AG04449 (cell line): ENCODE results near the gene UPB1.
A peak's percentile ranks its signal among the peaks of the same experiment; 100 is the strongest.

ENCODE experiments used
- CTCF ChIA-PET: fragments of 350-600 bp; formaldehyde crosslinking; extraction: SDS; loops from one replicate; lab custom pipeline; 2021; ENCODE audit warnings: antibody characterized with exemption; lab: Yijun Ruan, JAX
- POLR2A ChIA-PET: fragments of 400-600, 350-600 bp; formaldehyde crosslinking; extraction: SDS; loops from one replicate; lab custom pipeline; 2020; ENCODE audit warnings: antibody characterized with exemption, inconsistent platforms; lab: Yijun Ruan, JAX
- DNase-seq: peaks from one replicate; pipeline ENCODE4 v3.0.0-alpha.2; 2010; ENCODE audit warnings: low read depth, low spot score
- H3K4me3 ChIP-seq: 2 replicates; pipeline ENCODE4 v1.5.1; 2011; ENCODE audit warnings: low read depth, mild to moderate bottlenecking, control low read depth, low read length
- TF ChIP-seq, protein P1 (sequence below): IDR thresholded peaks from one replicate; pipeline ENCODE4 v1.5.1; 2011; ENCODE audit warnings: mild to moderate bottlenecking, moderate library complexity, low read length, control low read depth, inconsistent platforms; ENCODE audit not compliant: insufficient read depth; ENCODE audit errors: missing control alignments

UPB1 gene

DNA sequence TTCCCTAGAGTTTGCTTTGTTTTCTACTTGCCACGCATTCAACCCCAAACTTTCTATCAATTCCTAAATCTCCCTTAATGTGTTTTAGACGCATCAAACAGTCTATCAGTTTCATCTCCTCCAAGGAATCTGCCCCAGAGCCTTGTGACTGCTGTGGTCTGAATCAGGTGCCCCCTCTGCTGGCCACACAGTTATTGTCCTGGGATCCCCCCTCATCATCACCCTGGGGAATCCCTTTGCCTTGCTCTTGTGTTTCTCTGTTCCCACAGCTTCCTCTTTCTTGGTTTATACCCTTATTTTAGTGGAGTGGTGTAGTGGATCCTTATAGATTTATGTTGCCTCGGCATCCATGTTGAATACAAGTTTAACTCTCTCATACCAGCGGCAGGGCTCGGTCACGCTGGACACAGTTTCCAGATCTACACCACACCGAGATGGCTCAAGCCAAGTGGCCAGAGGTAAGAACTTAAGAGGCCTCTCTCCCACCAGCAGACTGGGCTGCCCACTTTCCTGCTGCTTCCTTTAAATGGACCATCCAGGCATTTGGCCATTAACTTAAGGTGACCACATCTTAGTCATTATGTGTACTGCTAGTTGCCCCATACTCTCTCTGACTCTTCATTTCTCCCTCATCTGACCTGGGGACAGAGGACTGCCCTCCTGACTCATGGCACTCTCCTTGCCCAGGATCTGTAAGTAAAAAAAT lies 8.2 kb downstream of the UPB1 start:
- TF ChIP-seq, protein P1, sequence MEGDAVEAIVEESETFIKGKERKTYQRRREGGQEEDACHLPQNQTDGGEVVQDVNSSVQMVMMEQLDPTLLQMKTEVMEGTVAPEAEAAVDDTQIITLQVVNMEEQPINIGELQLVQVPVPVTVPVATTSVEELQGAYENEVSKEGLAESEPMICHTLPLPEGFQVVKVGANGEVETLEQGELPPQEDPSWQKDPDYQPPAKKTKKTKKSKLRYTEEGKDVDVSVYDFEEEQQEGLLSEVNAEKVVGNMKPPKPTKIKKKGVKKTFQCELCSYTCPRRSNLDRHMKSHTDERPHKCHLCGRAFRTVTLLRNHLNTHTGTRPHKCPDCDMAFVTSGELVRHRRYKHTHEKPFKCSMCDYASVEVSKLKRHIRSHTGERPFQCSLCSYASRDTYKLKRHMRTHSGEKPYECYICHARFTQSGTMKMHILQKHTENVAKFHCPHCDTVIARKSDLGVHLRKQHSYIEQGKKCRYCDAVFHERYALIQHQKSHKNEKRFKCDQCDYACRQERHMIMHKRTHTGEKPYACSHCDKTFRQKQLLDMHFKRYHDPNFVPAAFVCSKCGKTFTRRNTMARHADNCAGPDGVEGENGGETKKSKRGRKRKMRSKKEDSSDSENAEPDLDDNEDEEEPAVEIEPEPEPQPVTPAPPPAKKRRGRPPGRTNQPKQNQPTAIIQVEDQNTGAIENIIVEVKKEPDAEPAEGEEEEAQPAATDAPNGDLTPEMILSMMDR, result peak; percentile 75
- CTCF ChIA-PET, result interaction anchor here (0.7 to 5.8 kb wide), 31 partner anchors 8 to 220 kb away, joined by 3 to 50 read pairs (median 4); partner anchors contain the start of gene ADORA2A
- POLR2A ChIA-PET, result no interaction called here

DNA sequence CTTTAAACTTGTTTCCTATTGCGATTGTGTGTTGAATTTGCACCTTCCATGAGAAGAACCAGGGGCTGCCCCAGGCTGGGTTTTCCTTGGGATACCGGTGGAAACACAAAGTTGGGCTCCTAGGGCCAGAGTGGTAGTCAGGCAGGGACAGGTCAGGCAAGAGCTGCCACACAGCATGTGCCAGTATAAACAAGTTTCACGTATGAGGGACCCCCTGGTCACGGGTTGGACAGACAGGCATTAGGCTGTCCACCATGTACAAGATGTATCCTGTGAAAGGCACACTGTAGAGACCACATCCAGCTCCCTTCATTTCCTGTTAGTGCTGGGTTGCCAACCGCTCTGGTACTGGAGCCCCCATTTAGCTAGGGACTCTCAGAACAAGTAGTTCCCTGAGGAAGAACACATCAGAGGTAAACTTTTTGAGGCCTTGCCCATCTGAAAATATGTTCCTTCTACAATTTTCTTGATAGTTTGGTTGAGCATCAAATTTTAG lies 8.8 kb downstream of the UPB1 start:
- ChIA-PET CTCF (interaction anchor here (0.9 to 5.8 kb wide), 17 partner anchors 8 to 183 kb away, joined by 3 to 50 read pairs (median 5); partner anchors contain the start of gene ADORA2A), POLR2A (no interaction called here)
- no peak for DNase-seq

More for the DNA sequence above, 8.2 kb downstream of the UPB1 start:
- no peak for DNase-seq
- H3K4me3 ChIP-seq, result no peak overlapping the region

DNA sequence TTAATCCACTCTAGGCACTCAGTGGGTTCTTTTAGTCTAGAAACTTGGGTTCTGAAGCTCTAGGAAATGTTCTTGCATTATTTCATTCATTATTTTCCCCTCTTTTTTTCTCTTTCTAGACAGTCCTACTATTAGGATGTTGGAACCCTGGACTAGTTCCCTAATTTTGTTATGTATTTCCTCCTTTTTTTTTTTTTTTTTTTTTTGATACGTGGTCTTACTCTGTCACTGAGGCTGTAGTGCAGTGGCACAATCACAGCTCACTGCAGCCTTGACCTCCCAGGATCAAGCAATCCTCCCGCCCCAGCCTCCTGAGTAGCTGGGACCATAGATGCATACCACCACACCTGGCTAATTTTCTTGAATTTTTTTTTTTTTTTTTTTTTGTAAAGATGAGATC lies 9.4 kb downstream of the UPB1 start:
- no peak for DNase-seq
- TF ChIP-seq, protein P1, result no peak
- CTCF ChIA-PET, result interaction anchor here (1.0 to 5.8 kb wide), 10 partner anchors 11 to 182 kb away, joined by 3 to 50 read pairs (median 4); no protein-coding TSS in a partner anchor
- no peak overlapping the region for H3K4me3 ChIP-seq
- POLR2A ChIA-PET, result no interaction called here

More for the DNA sequence above, 8.8 kb downstream of the UPB1 start:
- no peak overlapping the region for H3K4me3 ChIP-seq
- TF ChIP-seq, protein P1, result no peak

DNA sequence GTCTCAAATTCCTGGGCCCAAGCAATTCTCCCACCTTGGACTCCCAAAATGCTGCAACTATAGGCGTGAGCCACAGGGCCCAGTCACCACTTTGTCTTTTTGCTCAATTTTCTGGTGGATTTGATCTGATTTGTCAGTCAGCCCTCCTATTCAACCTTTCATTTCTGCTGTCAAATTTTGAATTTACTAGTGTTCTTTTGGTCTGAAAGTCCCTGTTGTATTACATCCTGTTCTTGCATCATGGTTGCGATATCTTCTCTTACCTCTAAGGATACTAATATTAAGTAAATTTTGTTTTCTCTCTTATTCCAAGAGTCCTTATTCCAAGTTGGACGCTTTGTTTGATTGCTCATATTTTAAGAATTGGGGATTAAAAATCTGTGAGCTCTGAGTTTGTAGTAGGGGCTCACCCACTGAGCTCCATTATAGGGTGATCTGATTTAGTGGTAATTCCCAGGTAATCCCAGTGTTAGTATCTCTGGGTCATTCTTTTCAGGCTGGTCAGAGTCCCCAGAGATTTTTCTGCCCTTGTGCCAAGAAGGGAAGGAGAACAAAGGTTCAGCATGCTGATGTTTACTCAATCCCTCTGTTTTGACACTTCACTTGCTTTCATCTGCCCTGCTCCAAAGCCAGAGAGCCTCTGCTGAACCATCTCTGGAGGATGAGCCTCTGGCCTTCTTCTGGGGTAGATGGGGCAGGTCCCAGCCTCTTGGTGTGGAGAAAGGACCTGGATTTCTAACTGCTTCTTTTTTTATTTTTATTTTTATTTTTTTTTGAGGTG lies 10.0 kb downstream of the UPB1 start:
- ChIA-PET CTCF (interaction anchor here (1.0 to 5.8 kb wide), 7 partner anchors 12 to 182 kb away, joined by 3 to 50 read pairs (median 4); no protein-coding TSS in a partner anchor), POLR2A (no interaction called here)

DNA sequence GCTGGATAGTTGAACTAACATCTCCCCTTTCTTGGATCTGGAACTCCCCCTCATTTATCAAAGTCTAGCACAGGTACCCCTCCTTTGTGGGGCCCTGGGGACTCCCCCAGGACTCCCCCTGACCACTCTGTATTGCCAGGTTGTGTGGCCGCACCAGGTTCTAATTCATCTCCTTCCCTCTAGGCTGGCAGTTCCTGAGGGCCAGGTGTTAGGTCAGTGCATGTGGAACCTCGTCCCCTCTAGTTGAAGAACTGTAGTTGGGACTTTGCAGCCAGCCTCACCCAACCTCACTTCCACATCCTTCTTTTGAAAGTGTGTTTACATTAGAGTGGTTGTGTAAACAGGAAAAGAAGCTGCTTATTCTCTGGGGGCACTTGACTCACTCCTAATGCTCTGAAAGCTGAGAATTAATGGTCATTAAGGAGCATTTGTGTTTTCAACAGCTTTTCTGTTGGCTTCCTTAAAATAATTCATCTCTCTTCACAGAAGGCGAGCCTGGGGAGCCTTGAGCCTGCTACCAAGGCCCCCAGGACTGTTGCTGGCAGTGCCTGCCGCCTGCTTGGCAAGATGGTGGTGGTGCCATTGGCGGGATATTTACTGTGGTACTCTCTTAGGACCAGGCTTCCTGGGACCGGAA lies 11.8 kb downstream of the UPB1 start:
- H3K4me3 ChIP-seq, result no peak overlapping the region
- TF ChIP-seq, protein P1, result no peak
- ChIA-PET POLR2A (no interaction called here), CTCF (interaction anchor here (0.8 to 3.0 kb wide), 10 partner anchors 9 to 254 kb away, joined by 3 to 16 read pairs (median 3); partner anchors contain the start of gene UPB1)
- no peak for DNase-seq

More for the DNA sequence above, 10.0 kb downstream of the UPB1 start:
- no peak for DNase-seq
- TF ChIP-seq, protein P1, result no peak
- no peak overlapping the region for H3K4me3 ChIP-seq
